ENCODE data around the gene SCAF11. TPM values are rescaled to one million over a fixed set of nuclear protein-coding genes. Genes with fewer than 3 reads are reported as not detected.

SCAF11 gene
- total RNA-seq, 4 donors from 2014 or later: 56.7 to 181 (median 101) TPM

DNA sequence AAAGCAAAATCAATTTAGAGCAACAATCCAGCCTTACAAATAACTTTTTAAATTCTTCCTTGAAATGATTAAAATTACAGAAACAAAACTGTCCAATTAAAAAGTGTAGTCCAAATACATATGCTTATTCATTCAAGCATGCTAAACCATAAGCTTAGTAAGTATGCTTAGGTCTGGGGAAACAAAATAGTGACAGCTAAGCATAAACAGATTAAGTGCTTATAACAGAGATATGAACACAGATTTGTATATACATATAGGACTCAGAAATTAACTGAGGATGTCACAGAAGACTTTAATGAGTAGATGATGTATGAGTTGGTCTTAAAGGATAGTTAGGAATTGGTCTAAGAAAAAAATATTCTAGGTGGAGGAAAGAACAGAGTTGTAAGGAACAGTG is 41.8 kb downstream of the SCAF11 start:
- no peak overlapping the region for H3K27ac ChIP-seq
- no peaks in the 10 kb centered on the region for H3K9me3 ChIP-seq
- intact Hi-C loops (cut with DNase I; ENCODE audit: low total_unique reads) (no loop called here), in situ Hi-C loops (cut with MboI; ENCODE audit: low pct_ligation_motif_present in 1 of 4, low pct_unique_long_range_greater_than_20kb in 1 of 4, low sequenced_read_pairs in 3 of 4) (no loop called here)
- H3K36me3 ChIP-seq: peaks cover 0 to 44% (median 13%) of the 10 kb centered on the region in 4 donors
- no peaks in the 10 kb centered on the region for H3K27me3 ChIP-seq
- DNase-seq: no peak
- TF ChIP-seq POLR2AphosphoS5 (IDR thresholded peaks at IDR 0.05): no peak
- TF ChIP-seq, protein P1, sequence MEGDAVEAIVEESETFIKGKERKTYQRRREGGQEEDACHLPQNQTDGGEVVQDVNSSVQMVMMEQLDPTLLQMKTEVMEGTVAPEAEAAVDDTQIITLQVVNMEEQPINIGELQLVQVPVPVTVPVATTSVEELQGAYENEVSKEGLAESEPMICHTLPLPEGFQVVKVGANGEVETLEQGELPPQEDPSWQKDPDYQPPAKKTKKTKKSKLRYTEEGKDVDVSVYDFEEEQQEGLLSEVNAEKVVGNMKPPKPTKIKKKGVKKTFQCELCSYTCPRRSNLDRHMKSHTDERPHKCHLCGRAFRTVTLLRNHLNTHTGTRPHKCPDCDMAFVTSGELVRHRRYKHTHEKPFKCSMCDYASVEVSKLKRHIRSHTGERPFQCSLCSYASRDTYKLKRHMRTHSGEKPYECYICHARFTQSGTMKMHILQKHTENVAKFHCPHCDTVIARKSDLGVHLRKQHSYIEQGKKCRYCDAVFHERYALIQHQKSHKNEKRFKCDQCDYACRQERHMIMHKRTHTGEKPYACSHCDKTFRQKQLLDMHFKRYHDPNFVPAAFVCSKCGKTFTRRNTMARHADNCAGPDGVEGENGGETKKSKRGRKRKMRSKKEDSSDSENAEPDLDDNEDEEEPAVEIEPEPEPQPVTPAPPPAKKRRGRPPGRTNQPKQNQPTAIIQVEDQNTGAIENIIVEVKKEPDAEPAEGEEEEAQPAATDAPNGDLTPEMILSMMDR (IDR thresholded peaks at IDR 0.05): no peak
- no peak for TF ChIP-seq POLR2A (IDR thresholded peaks at IDR 0.05)
- TF ChIP-seq EP300 (IDR thresholded peaks at IDR 0.05; ENCODE audit: low read depth): no peak
- no peaks in the 10 kb centered on the region for H3K4me1 ChIP-seq
- H3K4me3 ChIP-seq: no peak overlapping the region

DNA sequence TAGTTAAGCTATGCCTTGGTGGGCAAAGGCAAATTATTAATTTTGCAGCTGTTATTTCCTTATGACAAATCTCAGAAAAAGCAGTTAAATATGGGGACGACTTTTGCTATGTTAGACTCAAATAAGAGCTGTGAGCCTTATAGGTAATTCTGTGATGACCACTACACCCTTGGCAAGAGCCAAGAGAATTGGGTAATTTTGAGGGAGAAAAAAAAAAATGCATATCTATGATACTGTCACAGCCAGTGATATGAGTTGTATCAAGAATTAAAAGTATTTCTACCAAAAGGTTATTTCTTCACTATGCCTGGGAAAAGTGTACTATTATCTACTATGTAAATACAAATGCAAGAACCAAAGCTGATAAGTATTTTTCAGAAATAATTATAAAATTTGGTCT is 43.9 kb downstream of the SCAF11 start:
- no peak overlapping the region for H3K4me3 ChIP-seq
- TF ChIP-seq EP300 (IDR thresholded peaks at IDR 0.05; ENCODE audit: low read depth): no peak
- TF ChIP-seq, protein P1 (IDR thresholded peaks at IDR 0.05): no peak
- no peak for TF ChIP-seq POLR2AphosphoS5 (IDR thresholded peaks at IDR 0.05)
- TF ChIP-seq POLR2A (IDR thresholded peaks at IDR 0.05): no peak
- no peaks in the 10 kb centered on the region for H3K9me3 ChIP-seq
- no peaks in the 10 kb centered on the region for H3K4me1 ChIP-seq
- peaks cover 0 to 58% (median 18%) of the 10 kb centered on the region in 4 donors for H3K36me3 ChIP-seq
- WGBS, 2 donors (ENCODE audit: low coverage in 1 of 2): 85 to 91% methylated on average over 1 of the region's 1 CpG
- no peak overlapping the region for H3K27ac ChIP-seq
- no peaks in the 10 kb centered on the region for H3K27me3 ChIP-seq
- in situ Hi-C loops (cut with MboI; ENCODE audit: low pct_ligation_motif_present in 1 of 4, low pct_unique_long_range_greater_than_20kb in 1 of 4, low sequenced_read_pairs in 3 of 4): no loop called here
- intact Hi-C loops (cut with DNase I; ENCODE audit: low total_unique reads): no loop called here
- DNase-seq: no peak

DNA sequence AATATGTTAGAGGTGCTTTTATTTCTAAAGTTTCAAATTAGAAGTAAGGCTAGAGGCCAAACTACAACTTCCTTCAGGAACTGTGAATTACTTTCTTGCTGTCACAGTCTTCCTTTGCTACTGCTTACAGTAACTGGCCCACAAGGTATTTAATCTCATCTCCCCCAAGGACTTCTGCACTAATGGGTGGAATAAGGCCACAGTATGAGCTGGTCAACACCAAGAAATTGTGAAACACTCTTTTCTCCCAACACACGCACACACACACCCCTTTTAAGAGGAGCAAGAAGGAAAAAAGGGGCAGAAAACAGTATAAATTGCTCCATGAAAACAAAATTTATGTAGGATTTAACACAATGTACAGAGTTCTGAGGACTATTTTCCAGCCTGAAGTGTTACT is 45.6 kb downstream of the SCAF11 start:
- no peak for DNase-seq
- no peak overlapping the region for H3K27ac ChIP-seq
- peaks cover 0 to 68% (median 18%) of the 10 kb centered on the region in 4 donors for H3K36me3 ChIP-seq
- no peak overlapping the region for H3K4me3 ChIP-seq
- no peak for TF ChIP-seq POLR2A (IDR thresholded peaks at IDR 0.05)
- TF ChIP-seq, protein P1 (IDR thresholded peaks at IDR 0.05): no peak
- TF ChIP-seq EP300 (IDR thresholded peaks at IDR 0.05; ENCODE audit: low read depth): no peak
- no peak for TF ChIP-seq POLR2AphosphoS5 (IDR thresholded peaks at IDR 0.05)
- H3K27me3 ChIP-seq: no peaks in the 10 kb centered on the region
- H3K9me3 ChIP-seq: no peaks in the 10 kb centered on the region
- intact Hi-C loops (cut with DNase I; ENCODE audit: low total_unique reads): no loop called here
- no peaks in the 10 kb centered on the region for H3K4me1 ChIP-seq
- in situ Hi-C loops (cut with MboI; ENCODE audit: low pct_ligation_motif_present in 1 of 4, low pct_unique_long_range_greater_than_20kb in 1 of 4, low sequenced_read_pairs in 3 of 4): no loop called here
- 90% methylated on average over 1 of the region's 1 CpG; no CpG with 5 or more reads in 1 of the 2 donors for WGBS, 2 donors (ENCODE audit: low coverage in 1 of 2)

DNA sequence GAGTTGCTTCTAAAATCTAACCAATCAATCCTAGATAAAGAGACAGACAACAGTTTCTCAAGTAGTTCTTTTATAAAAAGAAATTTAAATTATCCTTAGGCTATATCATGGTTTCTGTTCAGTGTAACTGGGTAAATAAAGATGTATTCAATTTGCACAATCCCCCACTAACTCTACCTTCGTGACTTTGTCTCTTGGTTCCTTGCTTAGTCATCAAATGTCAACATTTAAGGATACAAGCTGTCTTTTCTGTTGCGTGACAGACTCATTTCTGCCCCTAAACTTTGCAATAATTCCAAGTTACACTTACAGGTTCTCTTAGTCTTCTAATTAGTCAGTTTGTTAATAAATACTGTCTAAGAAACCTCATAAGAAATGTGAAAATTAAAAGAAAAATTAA is 50.6 kb downstream of the SCAF11 start:
- H3K4me1 ChIP-seq: no peaks in the 10 kb centered on the region
- TF ChIP-seq POLR2A (IDR thresholded peaks at IDR 0.05) (no peak), EP300 (IDR thresholded peaks at IDR 0.05; ENCODE audit: low read depth) (no peak), POLR2AphosphoS5 (IDR thresholded peaks at IDR 0.05) (no peak)
- TF ChIP-seq, protein P1 (IDR thresholded peaks at IDR 0.05): no peak
- H3K27ac ChIP-seq: no peak overlapping the region
- in situ Hi-C loops (cut with MboI; ENCODE audit: low pct_ligation_motif_present in 1 of 4, low pct_unique_long_range_greater_than_20kb in 1 of 4, low sequenced_read_pairs in 3 of 4): no loop called here
- H3K36me3 ChIP-seq: peaks cover 0 to 28% (median 5%) of the 10 kb centered on the region in 4 donors
- 90 to 96% methylated on average over 2 of the region's 2 CpGs for WGBS, 2 donors (ENCODE audit: low coverage in 1 of 2)
- intact Hi-C loops (cut with DNase I; ENCODE audit: low total_unique reads): no loop called here
- no peaks in the 10 kb centered on the region for H3K9me3 ChIP-seq
- no peaks in the 10 kb centered on the region for H3K27me3 ChIP-seq
- DNase-seq: no peak
- no peak overlapping the region for H3K4me3 ChIP-seq

All from transverse colon (tissue), 4 donors.